K562 (cell line): ENCODE measurements around the gene INPP1. TPM values are rescaled to one million over a fixed set of nuclear protein-coding genes. Genes with fewer than 3 reads are reported as not detected.

ENCODE experiments used
- ATAC-seq: fragments of 200-7000 bp; cut with Tn5 transposase; 3 replicates; pipeline ENCODE4 v1.9.1; 2020; ENCODE audit warnings: moderate library complexity
- BruUV-seq: library from RNA; stranded (reverse); fragments of 400-500 nt; replicated peaks from 2 replicates; lab custom pipeline; 2021; lab: Mats Ljungman, UMichigan
- CTCF ChIA-PET: fragments of 300-600 bp; formaldehyde crosslinking; extraction: SDS; loops from one replicate; lab custom pipeline; 2021; ENCODE audit warnings: low intra/inter-chr PET ratio; lab: Yijun Ruan, JAX
- POLR2A ChIA-PET: fragments of 300-600, 350-650 bp; sonication (Branson Sonifier 250); formaldehyde crosslinking; extraction: SDS; loops from one replicate; lab custom pipeline; 2021; ENCODE audit warnings: antibody characterized with exemption, inconsistent platforms; lab: Yijun Ruan, JAX
- DNase-seq, 4 experiments: peaks; one replicate each; pipeline versions ENCODE4 v3.0.0 to v3.0.0-alpha.2; 2011 to 2018; ENCODE audit warnings: low spot score in 3 of 4, mixed read lengths in 3 of 4; ENCODE audit errors: extremely low read depth in 1 of 4
- FAIRE-seq: peaks from 2 replicates; lab custom pipeline; 2011; peaks lifted over from hg19 to GRCh38; lab: Jason Lieb, UNC
- H2AFZ ChIP-seq: 2 replicates; pipeline ENCODE4 v1.6.0; 2011; ENCODE audit warnings: low read depth, low read length, control low read depth, inconsistent platforms
- H3K27ac ChIP-seq: fragments of 200-600 bp; 3 replicates; pipeline ENCODE4 v1.8.0; 2011; ENCODE audit warnings: low read depth, mild to moderate bottlenecking, control low read depth, inconsistent platforms, low read length, moderate library complexity, mixed read lengths; ENCODE audit errors: extremely low read depth
- H3K27me3 ChIP-seq, 2 experiments: fragments of 300-600 bp in 1 of 2; 2 replicates in 1 of 2; 3 replicates in 1 of 2; pipeline versions ENCODE4 v1.6.0 to v1.8.0; 2011; ENCODE audit warnings: inconsistent platforms in 2 of 2, low read length in 2 of 2, mild to moderate bottlenecking in 1 of 2, mixed read lengths in 1 of 2, moderate library complexity in 1 of 2; ENCODE audit not compliant: control insufficient read depth in 2 of 2, insufficient read depth in 2 of 2
- H3K36me3 ChIP-seq: fragments of 300-600 bp; 3 replicates; pipeline ENCODE4 v1.8.0; 2011; ENCODE audit warnings: mild to moderate bottlenecking, low read length, inconsistent platforms; ENCODE audit not compliant: control insufficient read depth, insufficient read depth
- H3K4me1 ChIP-seq, 2 experiments: fragments of 200-600 bp in 1 of 2; replicated peaks in 1 of 2; 2 replicates in 1 of 2; 3 replicates in 1 of 2; pipeline versions ENCODE4 v1.5.1 to v1.8.0; 2011; ENCODE audit warnings: inconsistent platforms in 2 of 2, low read length in 2 of 2, mild to moderate bottlenecking in 1 of 2, mixed read lengths in 1 of 2, moderate library complexity in 1 of 2; ENCODE audit not compliant: control insufficient read depth in 2 of 2, insufficient read depth in 2 of 2
- H3K4me2 ChIP-seq: 2 replicates; pipeline ENCODE4 v1.6.1; 2011; ENCODE audit warnings: low read length, control low read depth, inconsistent platforms, mixed read lengths; ENCODE audit not compliant: insufficient read depth
- H3K4me3 ChIP-seq: fragments of 200-600 bp; sonication (generic), shearing (Covaris generic); 2 replicates; pipeline ENCODE4 v1.5.1; 2016; ENCODE audit warnings: control low read depth, inconsistent platforms
- H3K79me2 ChIP-seq: fragments of 200-600 bp; 3 replicates; pipeline ENCODE4 v1.8.0; 2011; ENCODE audit warnings: low read length, inconsistent platforms; ENCODE audit not compliant: control insufficient read depth, insufficient read depth
- H3K9ac ChIP-seq, 2 experiments: 2 replicates each; pipeline versions ENCODE4 v1.6.0 to v1.6.1; 2011; ENCODE audit warnings: low read depth in 2 of 2, low read length in 2 of 2, control low read depth in 1 of 2, inconsistent platforms in 1 of 2, mild to moderate bottlenecking in 1 of 2, mixed read lengths in 1 of 2; ENCODE audit not compliant: insufficient read depth in 1 of 2
- H3K9me1 ChIP-seq: one replicate; pipeline ENCODE4 v1.6.0; 2011; ENCODE audit warnings: inconsistent platforms, mild to moderate bottlenecking, low read length, moderate library complexity; ENCODE audit not compliant: control insufficient read depth, insufficient read depth
- H3K9me3 ChIP-seq: replicated peaks from 2 replicates; pipeline ENCODE4 v1.5.1; 2011; ENCODE audit warnings: low read depth, low read length, inconsistent platforms; ENCODE audit not compliant: control insufficient read depth, insufficient read depth
- H4K20me1 ChIP-seq: replicated peaks from 2 replicates; pipeline ENCODE4 v1.6.1; 2011; ENCODE audit warnings: low read length, inconsistent platforms, mixed read lengths; ENCODE audit not compliant: control insufficient read depth, insufficient read depth
- BDP1 ChIP-seq: IDR thresholded peaks from 3 replicates; pipeline ENCODE4 v1.6.1; 2011; ENCODE audit not compliant: insufficient read length, insufficient read depth
- HLTF ChIP-seq: fragments of 450-650 bp; IDR thresholded peaks from 2 replicates; pipeline ENCODE4 v1.6.1; 2016
- ILK ChIP-seq: fragments of 450-650 bp; IDR thresholded peaks from 2 replicates; pipeline ENCODE4 v1.6.1; 2016; ENCODE audit warnings: missing genetic modification characterization, low read depth, mild to moderate bottlenecking, missing compliant biosample characterization, moderate library complexity, borderline replicate concordance
- MEF2A ChIP-seq: IDR thresholded peaks from 2 replicates; pipeline ENCODE4 v1.6.1; 2011; ENCODE audit warnings: low read depth, mild to moderate bottlenecking, low read length, moderate library complexity; ENCODE audit not compliant: control insufficient read depth
- MTA3 ChIP-seq: fragments of 450-650 bp; formaldehyde crosslinking; IDR thresholded peaks from 2 replicates; pipeline ENCODE4 v1.6.1; 2017; ENCODE audit warnings: mild to moderate bottlenecking, borderline replicate concordance
- POLR2AphosphoS2 ChIP-seq: IDR thresholded peaks from 2 replicates; pipeline ENCODE4 v1.6.1; 2012; ENCODE audit warnings: low read length, improper control_type of control experiment
- SPI1 ChIP-seq: IDR thresholded peaks from 2 replicates; pipeline ENCODE4 v1.6.1; 2011; ENCODE audit warnings: low read depth, low read length, control low read depth, borderline replicate concordance
- ZC3H11A ChIP-seq: IDR thresholded peaks from 2 replicates; pipeline ENCODE4 v1.6.1; 2012; ENCODE audit warnings: low read depth, low read length, improper control_type of control experiment
- ZNF134 ChIP-seq: fragments of 250-450 bp; sonication (Bioruptor Pico); conservative IDR thresholded peaks from 2 replicates; pipeline ENCODE4 v1.4.0; 2020
- ZNF583 ChIP-seq: fragments of 250-450 bp; sonication (Bioruptor Pico); IDR thresholded peaks from 2 replicates; pipeline ENCODE4 v1.4.0; 2020
- ZNF584 ChIP-seq: fragments of 200-800 bp; sonication (Bioruptor generic); IDR thresholded peaks from 2 replicates; pipeline ENCODE4 v1.6.1; 2016; ENCODE audit warnings: low read depth, mild to moderate bottlenecking, missing genetic modification characterization, missing compliant biosample characterization
- ZNF75A ChIP-seq: fragments of 450-650 bp; formaldehyde crosslinking; IDR thresholded peaks from 2 replicates; pipeline ENCODE4 v1.4.0; 2020; ENCODE audit warnings: mild to moderate bottlenecking
- ZNF766 ChIP-seq: fragments of 200-800 bp; sonication (Bioruptor generic); conservative IDR thresholded peaks from 2 replicates; pipeline ENCODE4 v1.6.1; 2016; ENCODE audit warnings: missing genetic modification characterization, missing compliant biosample characterization
- WGBS: fragments of 100-300 bp; shearing (Covaris generic); methylation state at CpG from one replicate; pipeline ENCODE4 v1.1.6; 2016; ENCODE audit warnings: low coverage, mixed read lengths; ENCODE audit not compliant: insufficient coverage; ENCODE audit errors: missing lambda C conversion rate; 5-methylcytosine and 5-hydroxymethylcytosine counted together
- in situ Hi-C: fragments of 300-500 bp; cut with MboI; formaldehyde crosslinking; loops from 4 replicates; pipeline ENCODE4 v1.15.0; 2018; ENCODE audit warnings: inconsistent platforms, mixed read lengths
- intact Hi-C: fragments of 100-400 bp; cut with micrococcal nuclease; formaldehyde crosslinking; loops from 2 replicates; pipeline ENCODE4 v1.14.2; 2022
- polyA plus RNA-seq, 8 experiments: library from polyadenylated mRNA; depleted of rRNA in 4 of 8; stranded (reverse) in 5 of 8; unstranded in 3 of 8; fragments of >200 nt; fragmentation: Nextera tagmentation in 2 of 8; fragmentation: Illumina TruSeq in 1 of 8; extraction: Ambion mirVana in 2 of 8; extraction: Trizol in 1 of 8; gene quantifications; 2 replicates each; pipeline versions ENCODE4 v1.2.1 to v1.2.3, GENCODE V29; 2011 to 2014; ENCODE audit warnings: inconsistent platforms in 1 of 8, missing spikeins in 1 of 8
- total RNA-seq, 7 experiments: library from RNA; depleted of rRNA in 6 of 7; stranded (reverse); fragments of >200 nt in 6 of 7; fragmentation: Illumina TruSeq in 2 of 7; extraction: Trizol in 2 of 7; gene quantifications; 2 replicates each; pipeline versions ENCODE4 v1.2.1 to v1.2.3, GENCODE V29; 2011 to 2021; ENCODE audit warnings: low replicate concordance in 1 of 7
- TF ChIP-seq, protein P1 (sequence below): sonication (generic); formaldehyde crosslinking; IDR thresholded peaks from 2 replicates; pipeline ENCODE4 v1.8.1; 2023; ENCODE audit warnings: mild to moderate bottlenecking, missing genetic modification reagents

INPP1 gene
- total and polyA plus RNA-seq, 9 of the 15 experiments (the other 6 are each of a cell fraction or from before 2014, with no cell fraction given): 3.7 to 11.8 (median 6.5) TPM

DNA sequence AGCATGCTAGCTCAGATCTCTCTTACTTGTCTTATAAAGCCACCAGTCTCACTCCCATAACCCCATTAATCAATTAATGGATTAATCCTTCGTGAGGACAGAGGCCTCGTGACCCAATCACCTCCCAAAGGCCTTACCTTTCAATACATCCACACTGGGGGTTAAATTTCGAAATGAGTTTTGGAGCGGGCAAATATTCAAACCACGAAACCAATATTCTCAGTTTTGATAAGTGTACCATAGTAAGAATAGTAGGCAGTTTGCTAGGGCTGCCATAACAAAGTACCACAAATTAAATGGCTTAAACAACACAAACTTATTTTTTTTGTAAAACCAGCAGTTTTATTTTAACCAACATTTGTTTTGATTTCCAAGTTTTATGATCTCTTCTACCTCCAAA is 39.0 kb upstream of the INPP1 start:
- no peak for FAIRE-seq
- no peak overlapping the region for H3K4me2 ChIP-seq
- no peak overlapping the region for H2AFZ ChIP-seq
- TF ChIP-seq ZNF134 (CRISPR knock-in tag): no peak
- no peak for TF ChIP-seq MEF2A
- TF ChIP-seq MTA3: no peak
- no peak for TF ChIP-seq HLTF
- no peak for TF ChIP-seq ZNF766
- TF ChIP-seq ZNF584 (CRISPR knock-in tag): no peak
- TF ChIP-seq SPI1: no peak
- no peak for TF ChIP-seq BDP1
- no peak for TF ChIP-seq POLR2AphosphoS2
- no peak for TF ChIP-seq ILK
- no peak for TF ChIP-seq ZNF75A (CRISPR knock-in tag)
- no peak for TF ChIP-seq ZC3H11A
- TF ChIP-seq, protein P1, sequence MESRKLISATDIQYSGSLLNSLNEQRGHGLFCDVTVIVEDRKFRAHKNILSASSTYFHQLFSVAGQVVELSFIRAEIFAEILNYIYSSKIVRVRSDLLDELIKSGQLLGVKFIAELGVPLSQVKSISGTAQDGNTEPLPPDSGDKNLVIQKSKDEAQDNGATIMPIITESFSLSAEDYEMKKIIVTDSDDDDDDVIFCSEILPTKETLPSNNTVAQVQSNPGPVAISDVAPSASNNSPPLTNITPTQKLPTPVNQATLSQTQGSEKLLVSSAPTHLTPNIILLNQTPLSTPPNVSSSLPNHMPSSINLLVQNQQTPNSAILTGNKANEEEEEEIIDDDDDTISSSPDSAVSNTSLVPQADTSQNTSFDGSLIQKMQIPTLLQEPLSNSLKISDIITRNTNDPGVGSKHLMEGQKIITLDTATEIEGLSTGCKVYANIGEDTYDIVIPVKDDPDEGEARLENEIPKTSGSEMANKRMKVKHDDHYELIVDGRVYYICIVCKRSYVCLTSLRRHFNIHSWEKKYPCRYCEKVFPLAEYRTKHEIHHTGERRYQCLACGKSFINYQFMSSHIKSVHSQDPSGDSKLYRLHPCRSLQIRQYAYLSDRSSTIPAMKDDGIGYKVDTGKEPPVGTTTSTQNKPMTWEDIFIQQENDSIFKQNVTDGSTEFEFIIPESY (CRISPR knock-in tag): no peak
- no peak for TF ChIP-seq ZNF583 (CRISPR knock-in tag)
- TF ChIP-seq, all 486 proteins: peak for 0
- H3K27ac ChIP-seq: no peak overlapping the region
- DNase-seq (no peak), ATAC-seq (no peak)
- in situ Hi-C loops: loop anchor here (10.0 kb wide), 1 partner anchor 220 kb away; no protein-coding TSS in a partner anchor
- H3K27me3 ChIP-seq: no peaks in the 10 kb centered on the region
- intact Hi-C loops: no loop called here
- 87% methylated on average over 5 of the region's 5 CpGs for WGBS
- ChIA-PET POLR2A (interaction anchor here (0.7 kb wide), 1 partner anchor 343 kb away, joined by 3 read pairs; no protein-coding TSS in a partner anchor), CTCF (no interaction called here)
- peaks cover 2% of the 10 kb centered on the region; the same call in 1 of the 2 replicates for H3K9me3 ChIP-seq
- peaks cover 0 to 2% of the 10 kb centered on the region in 2 experiments; a peak in 2 of 5 replicates for H3K4me1 ChIP-seq
- no peak overlapping the region for H3K9ac ChIP-seq
- peaks cover 14% of the 10 kb centered on the region; the same call in 1 of the 3 replicates for H3K79me2 ChIP-seq
- BruUV-seq: no TSS peak
- no peaks in the 10 kb centered on the region for H3K9me1 ChIP-seq
- no peaks in the 10 kb centered on the region for H4K20me1 ChIP-seq
- peaks cover 27% of the 10 kb centered on the region; the same call in 2 of the 3 replicates for H3K36me3 ChIP-seq
- H3K4me3 ChIP-seq: no peak overlapping the region
